HG03175 (cell line): Measurements from ENCODE around the gene MPV17.
"Not testable (repeated sequence)": the region's sequence is repeated elsewhere in the genome, so short reads cannot be mapped to it uniquely, and the experiment has no call there.

ENCODE experiments used
- ATAC-seq: cut with Tn5 transposase; IDR thresholded peaks from one replicate; pipeline ENCODE4 v1.9.1; 2021; ENCODE audit warnings: mild to moderate bottlenecking, moderate library complexity; ENCODE audit not compliant: unreplicated experiment

Gene MPV17

GRCh38 chr2:27270131-27270530, 52.8 kb downstream of the MPV17 start:
- no peak for ATAC-seq

- ATAC-seq: not testable (repeated sequence)
Observed at GRCh38 chr2:27268296-27268695, 54.6 kb downstream of the MPV17 start.

- no peak for ATAC-seq
Observed at GRCh38 chr2:27265536-27265870, 57.4 kb downstream of the MPV17 start.

- ATAC-seq: no peak
Observed at GRCh38 chr2:27264753-27265535, 58.0 kb downstream of the MPV17 start.

- ATAC-seq: no peak
Observed at GRCh38 chr2:27264253-27264752, 58.6 kb downstream of the MPV17 start.

GRCh38 chr2:27263287-27264252, 59.3 kb downstream of the MPV17 start:
- ATAC-seq: no peak

- ATAC-seq: no peak
Observed at GRCh38 chr2:27262379-27263286, 60.3 kb downstream of the MPV17 start, which contains the start of gene SLC30A3. SLC30A3 (minus strand) TSS chr2:27263047; CDS start chr2:27262906, 141 bp downstream.

GRCh38 chr2:27261926-27262298, 61.0 kb downstream of the MPV17 start:
- ATAC-seq: no peak

GRCh38 chr2:27261241-27261925, 61.5 kb downstream of the MPV17 start:
- ATAC-seq: no peak
